GM19397 (cell line): ENCODE results near the gene MX1.
"Not testable (repeated sequence)": the region's sequence is repeated elsewhere in the genome, so short reads cannot be mapped to it uniquely, and the experiment has no call there.

Experiments
- ATAC-seq: cut with Tn5 transposase; IDR thresholded peaks from one replicate; pipeline ENCODE4 v1.9.1; 2021; ENCODE audit warnings: mild to moderate bottlenecking, moderate library complexity; ENCODE audit not compliant: unreplicated experiment

The MX1 gene

DNA sequence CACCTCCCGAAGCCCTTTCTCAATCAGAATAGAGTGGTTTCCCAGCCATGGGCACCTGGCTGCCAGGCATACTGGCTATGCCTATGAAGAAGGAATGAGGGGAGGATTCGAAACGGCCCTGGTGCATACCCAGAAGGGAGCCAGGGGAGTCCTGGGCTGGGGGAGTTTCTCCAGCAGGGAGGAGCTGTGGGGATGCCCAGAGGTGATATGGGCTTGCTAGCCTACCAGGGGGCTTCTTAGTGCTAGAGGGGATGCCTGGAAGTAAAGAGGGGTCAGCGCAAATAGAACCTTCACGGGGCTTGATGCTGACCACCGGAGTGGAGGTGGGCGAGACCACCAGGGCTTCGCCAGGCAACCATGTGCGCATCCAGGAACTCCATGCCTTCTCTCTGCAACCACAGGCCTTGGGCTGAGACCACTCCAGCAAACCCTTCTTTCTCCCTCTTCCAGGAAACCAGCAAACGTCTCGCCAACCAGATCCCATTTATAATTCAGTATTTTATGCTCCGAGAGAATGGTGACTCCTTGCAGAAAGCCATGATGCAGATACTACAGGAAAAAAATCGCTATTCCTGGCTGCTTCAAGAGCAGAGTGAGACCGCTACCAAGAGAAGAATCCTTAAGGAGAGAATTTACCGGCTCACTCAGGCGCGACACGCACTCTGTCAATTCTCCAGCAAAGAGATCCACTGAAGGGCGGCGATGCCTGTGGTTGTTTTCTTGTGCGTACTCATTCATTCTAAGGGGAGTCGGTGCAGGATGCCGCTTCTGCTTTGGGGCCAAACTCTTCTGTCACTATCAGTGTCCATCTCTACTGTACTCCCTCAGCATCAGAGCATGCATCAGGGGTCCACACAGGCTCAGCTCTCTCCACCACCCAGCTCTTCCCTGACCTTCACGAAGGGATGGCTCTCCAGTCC lies 18.2 kb upstream of the MX1 start:
- ATAC-seq: no peak

GRCh38 chr21:41410361-41410760 lies 15.7 kb upstream of the MX1 start:
- no peak for ATAC-seq

DNA sequence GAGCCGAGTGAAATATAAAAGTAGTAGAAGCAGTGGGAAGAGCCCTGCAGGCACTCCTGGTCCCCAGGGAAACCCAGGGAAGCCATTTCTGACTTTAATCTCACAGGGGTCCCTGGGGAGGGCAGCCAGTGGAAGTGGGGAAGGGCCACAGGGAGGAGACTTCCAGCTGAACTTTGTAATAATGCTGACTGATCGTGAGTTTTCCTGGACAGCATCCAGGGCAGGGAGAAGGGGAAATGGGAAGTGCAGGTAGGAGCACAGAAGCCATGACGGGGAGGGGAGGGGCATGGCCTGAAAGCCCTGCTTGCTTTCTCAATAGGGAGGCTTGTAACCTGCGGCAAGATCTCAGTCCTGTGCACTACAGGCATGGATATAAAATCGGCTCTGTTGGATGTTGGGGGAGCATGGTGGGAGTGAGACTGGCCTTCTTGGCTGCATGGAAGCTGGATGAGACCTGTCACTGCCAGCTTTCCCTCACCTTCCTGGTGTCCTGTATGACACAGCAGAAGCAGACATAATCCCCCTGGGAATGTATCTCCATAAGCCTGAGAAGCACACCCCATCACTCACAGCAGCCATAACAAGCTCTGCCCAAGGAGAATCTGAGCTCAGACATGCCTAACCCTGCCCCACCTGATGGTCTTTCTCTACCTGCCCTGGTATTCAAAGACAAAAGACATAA lies 15.1 kb upstream of the MX1 start:
- ATAC-seq: no peak

DNA sequence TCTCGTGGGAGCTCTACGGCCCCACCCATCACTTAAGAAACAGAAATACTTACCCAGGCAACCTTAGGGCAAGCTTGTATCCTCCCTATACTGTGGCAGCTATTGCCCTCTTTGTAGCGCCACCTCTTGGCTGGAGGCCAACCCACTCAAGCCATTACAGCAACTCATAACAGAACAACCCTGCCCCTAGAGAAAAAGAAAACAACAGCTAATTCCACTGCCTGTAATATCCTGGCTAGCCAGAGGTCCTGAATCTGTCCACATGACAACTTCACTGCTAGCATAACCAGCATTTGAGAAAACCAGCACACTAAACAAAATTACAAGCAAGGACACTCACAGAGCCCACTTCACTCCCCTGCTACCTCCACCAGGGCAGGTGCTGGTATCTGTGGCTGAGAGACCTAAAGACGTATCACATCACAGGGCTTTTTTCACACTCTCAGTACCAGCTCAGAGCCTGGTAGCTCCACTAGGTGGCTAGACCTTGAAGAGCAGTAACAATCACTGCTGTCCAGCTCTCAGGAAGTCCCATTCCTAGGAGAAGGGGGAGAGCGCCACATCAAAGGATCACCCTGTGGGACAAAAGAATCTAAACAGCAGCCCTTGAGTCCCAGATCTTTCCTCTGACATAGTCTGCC lies 14.5 kb upstream of the MX1 start:
- ATAC-seq: no peak

DNA sequence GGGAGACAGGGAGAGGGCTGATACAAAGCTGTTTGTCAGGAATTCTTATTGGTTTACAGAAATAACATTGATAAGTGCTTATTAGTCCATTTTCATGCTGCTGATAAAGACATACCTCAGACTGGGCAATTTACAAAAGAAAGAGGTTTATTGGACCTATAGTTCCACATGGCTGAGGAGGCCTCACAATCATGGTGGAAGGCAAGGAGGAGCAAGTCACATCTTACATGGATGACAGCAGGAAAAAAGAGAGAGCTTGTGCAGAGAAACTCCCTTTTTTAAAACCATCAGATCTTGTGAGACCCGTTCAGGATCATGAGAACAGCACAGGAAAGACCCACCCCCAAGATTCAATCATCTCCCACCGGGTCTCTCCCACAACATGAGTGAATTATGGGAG lies 8.5 kb upstream of the MX1 start:
- ATAC-seq: not testable (repeated sequence)

- no peak for ATAC-seq
Measured at GRCh38 chr21:41418393-41418792, 7.6 kb upstream of the MX1 start.

GRCh38 chr21:41418956-41419680 lies 6.9 kb upstream of the MX1 start:
- no peak for ATAC-seq

- ATAC-seq: peak; percentile 82
Measured at GRCh38 chr21:41419921-41420862, 5.8 kb upstream of the MX1 start.

GRCh38 chr21:41420998-41421397 lies 5.0 kb upstream of the MX1 start:
- not testable (repeated sequence) for ATAC-seq

- ATAC-seq: no peak
Measured at GRCh38 chr21:41422546-41423304, 3.3 kb upstream of the MX1 start.

GRCh38 chr21:41423305-41423636 lies 2.8 kb upstream of the MX1 start:
- ATAC-seq: not testable (repeated sequence)

- ATAC-seq: no peak
Measured at GRCh38 chr21:41425588-41425953, 468 bp upstream of the MX1 start.

DNA sequence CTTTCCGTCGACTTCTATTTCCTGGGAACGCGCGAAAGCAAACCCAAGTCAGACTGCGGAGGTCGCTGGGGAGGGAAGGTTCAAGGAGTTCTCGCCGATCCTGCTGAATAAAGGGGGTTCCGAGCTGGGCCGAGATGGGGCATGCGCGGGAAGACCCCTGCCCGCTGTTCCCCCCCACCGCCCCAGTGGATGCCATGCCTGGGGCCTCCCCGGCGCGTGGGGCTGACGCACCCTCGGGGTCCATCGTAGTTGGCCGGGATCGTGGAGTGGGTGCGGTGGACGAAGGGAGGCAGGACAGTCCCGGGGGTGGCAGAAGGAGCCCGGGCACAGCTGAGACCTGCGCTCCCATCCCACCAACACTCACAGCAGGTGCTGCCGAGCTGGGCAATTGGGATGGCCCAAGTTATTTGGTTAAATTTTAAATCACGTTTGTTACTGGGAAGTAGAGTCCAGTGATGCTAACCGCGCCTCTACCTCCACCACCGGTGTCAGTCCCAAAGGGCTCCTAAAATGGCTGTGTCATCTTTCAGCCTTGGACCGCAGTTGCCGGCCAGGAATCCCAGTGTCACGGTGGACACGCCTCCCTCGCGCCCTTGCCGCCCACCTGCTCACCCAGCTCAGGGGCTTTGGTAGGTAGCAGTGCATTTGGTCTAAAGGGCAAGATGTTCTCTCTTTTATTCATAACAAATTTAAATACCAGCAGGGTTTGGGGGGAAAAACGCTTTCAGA lies 801 bp downstream of the MX1 start:
- ATAC-seq: peak; percentile 17

DNA sequence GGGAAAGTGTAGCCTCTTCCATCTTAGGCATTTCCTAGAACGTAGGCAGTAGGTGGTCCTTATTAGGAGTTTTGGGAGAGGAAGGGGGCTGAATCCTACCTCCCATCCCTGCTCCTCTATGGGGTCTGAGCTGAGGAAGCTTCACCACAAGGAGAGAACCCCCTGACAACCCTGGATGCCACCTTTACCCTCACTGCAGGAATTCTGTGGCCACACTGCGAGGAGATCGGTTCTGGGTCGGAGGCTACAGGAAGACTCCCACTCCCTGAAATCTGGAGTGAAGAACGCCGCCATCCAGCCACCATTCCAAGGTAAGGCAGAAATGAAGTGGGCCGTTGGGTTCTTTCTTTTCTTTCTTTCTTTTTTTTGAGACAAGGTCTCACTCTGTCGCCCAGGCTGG lies 1.5 kb downstream of the MX1 start:
- ATAC-seq: no peak

DNA sequence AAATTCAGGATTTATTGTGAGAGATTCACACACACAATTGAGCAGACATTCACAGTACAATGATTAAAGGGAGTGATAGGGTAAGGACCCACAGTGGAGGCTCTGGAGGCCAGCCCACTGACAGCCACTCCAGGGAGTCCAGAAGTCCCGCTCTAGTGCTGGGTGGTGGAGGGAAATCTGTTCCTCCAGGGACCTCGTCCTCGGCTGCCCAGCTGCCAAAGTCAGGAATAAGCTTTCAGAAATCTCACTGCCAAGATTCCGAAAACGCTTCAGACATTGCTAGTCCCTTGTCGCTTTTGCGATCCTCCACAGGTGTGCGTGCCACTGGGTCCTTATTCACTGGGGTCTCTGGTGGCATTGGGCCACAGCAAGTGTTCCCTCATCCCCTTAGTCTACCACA lies 2.3 kb downstream of the MX1 start:
- no peak for ATAC-seq

GRCh38 chr21:41428847-41429246 lies 2.8 kb downstream of the MX1 start:
- ATAC-seq: no peak

- ATAC-seq: no peak
Measured at GRCh38 chr21:41429305-41429704, 3.3 kb downstream of the MX1 start.

GRCh38 chr21:41429925-41430491 lies 4.0 kb downstream of the MX1 start:
- ATAC-seq: no peak
